ENCODE measurements around the gene PTCH2. TPM values are rescaled to one million over a fixed set of nuclear protein-coding genes. Genes with fewer than 3 reads are reported as not detected.

The PTCH2 gene
- total RNA-seq, 6 experiments from 2014 or later = 0.37 to 0.81 (median 0.61) TPM

GRCh38 chr1:44806025-44806703 is 36.9 kb downstream of the PTCH2 start:
- H3K36me3 Mint-ChIP-seq (ENCODE audit: low read depth) = peaks cover 49% of the 10 kb centered on the region
- DNase-seq = no peak
- peaks cover 85% of the 10 kb centered on the region for H3K4me1 Mint-ChIP-seq (ENCODE audit: low read depth)
- peak overlapping the region; percentile 100 for H3K27ac Mint-ChIP-seq
- no peaks in the 10 kb centered on the region for H3K9me3 Mint-ChIP-seq
- H3K4me3 Mint-ChIP-seq = peak overlapping the region; percentile 78; the same call in 1 of the 2 replicates
- H3K27me3 Mint-ChIP-seq (ENCODE audit: insufficient read depth) = peaks cover 34% of the 10 kb centered on the region
- TF ChIP-seq CTCF (IDR thresholded peaks at IDR 0.05) = peak; percentile 44

DNA sequence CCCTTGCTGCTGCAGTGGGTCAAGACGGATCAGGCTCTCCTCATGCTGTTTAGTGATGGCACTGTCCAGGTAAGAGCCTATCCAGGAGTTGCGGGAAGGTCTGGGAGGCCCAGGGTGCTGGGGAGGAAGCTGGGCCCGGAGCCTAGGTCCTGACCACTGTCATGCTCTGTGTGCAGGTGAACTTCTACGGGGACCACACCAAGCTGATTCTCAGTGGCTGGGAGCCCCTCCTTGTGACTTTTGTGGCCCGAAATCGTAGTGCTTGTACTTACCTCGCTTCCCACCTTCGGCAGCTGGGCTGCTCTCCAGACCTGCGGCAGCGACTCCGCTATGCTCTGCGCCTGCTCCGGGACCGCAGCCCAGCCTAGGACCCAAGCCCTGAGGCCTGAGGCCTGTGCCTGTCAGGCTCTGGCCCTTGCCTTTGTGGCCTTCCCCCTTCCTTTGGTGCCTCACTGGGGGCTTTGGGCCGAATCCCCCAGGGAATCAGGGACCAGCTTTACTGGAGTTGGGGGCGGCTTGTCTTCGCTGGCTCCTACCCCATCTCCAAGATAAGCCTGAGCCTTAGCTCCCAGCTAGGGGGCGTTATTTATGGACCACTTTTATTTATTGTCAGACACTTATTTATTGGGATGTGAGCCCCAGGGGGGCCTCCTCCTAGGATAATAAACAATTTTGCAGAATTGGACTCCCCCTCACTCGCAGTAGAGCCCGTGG is 37.6 kb downstream of the PTCH2 start:
- H3K36me3 Mint-ChIP-seq (ENCODE audit: low read depth) = peaks cover 54% of the 10 kb centered on the region
- H3K27me3 Mint-ChIP-seq (ENCODE audit: insufficient read depth) = peaks cover 30% of the 10 kb centered on the region
- peak overlapping the region; percentile 94 for H3K27ac Mint-ChIP-seq
- peak; percentile 44; the same call in 1 of the 2 replicates for TF ChIP-seq CTCF (IDR thresholded peaks at IDR 0.05)
- H3K9me3 Mint-ChIP-seq = no peaks in the 10 kb centered on the region
- no peak for DNase-seq
- peak overlapping the region; percentile 30 for H3K4me3 Mint-ChIP-seq
- peaks cover 78% of the 10 kb centered on the region for H3K4me1 Mint-ChIP-seq (ENCODE audit: low read depth)

GRCh38 chr1:44803312-44804095 is 39.5 kb downstream of the PTCH2 start:
- peaks cover 17% of the 10 kb centered on the region for H3K27me3 Mint-ChIP-seq (ENCODE audit: insufficient read depth)
- H3K9me3 Mint-ChIP-seq = no peaks in the 10 kb centered on the region
- no peak for TF ChIP-seq CTCF (IDR thresholded peaks at IDR 0.05)
- H3K4me1 Mint-ChIP-seq (ENCODE audit: low read depth) = peaks cover 72% of the 10 kb centered on the region
- peak overlapping the region; percentile 94 for H3K4me3 Mint-ChIP-seq
- DNase-seq = no peak
- H3K36me3 Mint-ChIP-seq (ENCODE audit: low read depth) = peaks cover 45% of the 10 kb centered on the region
- H3K27ac Mint-ChIP-seq = peak overlapping the region; percentile 94

- Mint-ChIP-seq H3K9me3 (no peaks in the 10 kb centered on the region), H3K4me3 (peak overlapping the region; percentile 94), H3K27me3 (ENCODE audit: insufficient read depth) (peaks cover 14% of the 10 kb centered on the region), H3K4me1 (ENCODE audit: low read depth) (peaks cover 70% of the 10 kb centered on the region), H3K36me3 (ENCODE audit: low read depth) (peaks cover 45% of the 10 kb centered on the region), H3K27ac (peak overlapping the region; percentile 94)
- DNase-seq = no peak
- TF ChIP-seq CTCF (IDR thresholded peaks at IDR 0.05) = no peak
These were observed 40.1 kb downstream of the PTCH2 start for GRCh38 chr1:44803062-44803311.

DNA sequence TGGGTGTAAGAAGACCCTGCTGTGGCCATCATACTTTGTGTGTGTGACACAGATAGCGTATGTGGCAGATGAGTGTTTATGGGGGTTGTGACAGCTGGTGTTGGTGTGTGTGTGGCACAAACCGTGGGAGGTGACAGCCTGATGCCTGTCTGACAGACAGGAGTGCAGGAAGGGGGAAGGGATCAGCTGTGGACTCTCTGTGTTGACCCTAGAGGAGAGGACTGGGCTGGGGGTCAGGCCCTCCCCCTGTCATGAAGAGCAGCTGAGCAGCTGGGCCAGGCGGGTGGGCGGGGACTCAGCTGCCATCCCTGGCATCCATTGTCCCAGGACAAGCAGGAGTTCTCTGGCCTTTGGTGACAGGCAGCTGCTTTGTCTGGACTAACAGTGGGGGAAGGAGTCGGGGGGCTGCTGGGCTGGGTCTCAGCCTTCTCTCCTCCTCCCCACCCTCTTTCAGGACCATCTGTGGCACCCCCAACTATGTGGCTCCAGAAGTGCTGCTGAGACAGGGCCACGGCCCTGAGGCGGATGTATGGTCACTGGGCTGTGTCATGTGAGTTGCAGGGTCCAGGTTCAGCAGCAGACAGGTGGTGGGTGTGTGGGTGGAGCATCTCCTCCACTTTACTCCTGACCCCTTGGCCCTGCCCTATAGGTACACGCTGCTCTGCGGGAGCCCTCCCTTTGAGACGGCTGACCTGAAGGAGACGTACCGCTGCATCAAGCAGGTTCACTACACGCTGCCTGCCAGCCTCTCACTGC is 40.6 kb downstream of the PTCH2 start:
- no peak for TF ChIP-seq CTCF (IDR thresholded peaks at IDR 0.05)
- H3K27me3 Mint-ChIP-seq (ENCODE audit: insufficient read depth) = peaks cover 14% of the 10 kb centered on the region

More for the DNA sequence above, 40.6 kb downstream of the PTCH2 start:
- Mint-ChIP-seq H3K9me3 (no peaks in the 10 kb centered on the region), H3K27ac (peak overlapping the region; percentile 94), H3K36me3 (ENCODE audit: low read depth) (peaks cover 45% of the 10 kb centered on the region), H3K4me1 (ENCODE audit: low read depth) (peaks cover 65% of the 10 kb centered on the region), H3K4me3 (peak overlapping the region; percentile 94)
- no peak for DNase-seq
